Stimulated activated naive CD8-positive, alpha-beta T cell treated with anti-CD3 and anti-CD28 coated beads, Interleukin-15, Interleukin-2, amounts not matched to agents 100 U/mL and 50 U/mL, for 24 hours (primary cell): Measurements from ENCODE around the gene CCDC77.

Experiments used
- ATAC-seq: fragments of 150-1000 bp; cut with Tn5 transposase; one replicate; pipeline ENCODE4 v1.10.0; 2021
- DNase-seq: peaks from one replicate; pipeline ENCODE4 v3.0.0; 2021

CCDC77 gene

DNA sequence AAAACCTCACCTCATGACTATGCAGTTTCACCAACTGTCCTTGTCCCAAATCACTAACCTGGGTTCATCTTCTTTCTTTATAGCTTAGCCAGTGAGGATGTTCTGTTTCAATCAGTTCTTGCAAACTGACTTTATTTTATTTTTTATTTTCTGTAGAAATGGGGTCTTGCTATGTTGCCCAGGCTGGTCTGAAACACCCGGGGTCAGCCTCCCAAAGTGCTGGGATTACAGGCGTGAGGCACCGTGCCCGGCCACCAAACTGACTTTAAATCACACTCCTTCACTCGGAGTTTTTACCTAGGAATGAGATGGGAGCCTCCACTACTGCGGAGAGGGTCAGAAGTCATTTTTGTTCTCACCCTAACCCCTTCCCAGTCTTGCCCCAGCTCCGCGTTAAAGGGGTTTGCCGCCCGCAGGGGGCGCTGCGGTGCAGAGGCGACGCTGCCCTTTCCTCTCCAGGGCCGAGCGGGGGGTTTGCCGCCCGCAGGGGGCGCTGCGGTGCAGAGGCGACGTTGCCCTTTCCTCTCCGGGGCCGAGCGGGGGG, 51.3 kb downstream of the CCDC77 start:
- ATAC-seq, result peak; percentile 48

DNA sequence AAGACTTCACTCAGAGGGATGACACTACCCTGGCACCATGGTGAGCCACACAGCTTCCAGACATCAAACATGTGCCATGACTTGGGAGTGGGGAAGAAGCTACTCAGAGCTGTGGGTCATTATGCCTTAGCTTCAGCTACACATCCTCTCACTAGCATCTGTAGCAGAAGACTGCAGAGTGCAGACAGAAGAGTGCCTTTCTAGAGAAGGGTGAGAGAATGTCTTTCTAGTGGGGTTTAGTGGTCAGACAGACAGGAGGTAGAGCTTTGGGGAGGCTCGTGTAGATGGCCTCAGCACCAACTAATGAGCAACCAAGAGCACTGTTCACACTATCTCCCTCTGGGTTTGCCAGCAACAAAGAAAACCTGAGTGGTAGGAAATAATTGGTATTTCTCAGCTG, 53.4 kb downstream of the CCDC77 start:
- no peak for ATAC-seq
- no peak for DNase-seq

More for the DNA sequence above, 51.3 kb downstream of the CCDC77 start:
- peak; percentile 85 for DNase-seq

DNA sequence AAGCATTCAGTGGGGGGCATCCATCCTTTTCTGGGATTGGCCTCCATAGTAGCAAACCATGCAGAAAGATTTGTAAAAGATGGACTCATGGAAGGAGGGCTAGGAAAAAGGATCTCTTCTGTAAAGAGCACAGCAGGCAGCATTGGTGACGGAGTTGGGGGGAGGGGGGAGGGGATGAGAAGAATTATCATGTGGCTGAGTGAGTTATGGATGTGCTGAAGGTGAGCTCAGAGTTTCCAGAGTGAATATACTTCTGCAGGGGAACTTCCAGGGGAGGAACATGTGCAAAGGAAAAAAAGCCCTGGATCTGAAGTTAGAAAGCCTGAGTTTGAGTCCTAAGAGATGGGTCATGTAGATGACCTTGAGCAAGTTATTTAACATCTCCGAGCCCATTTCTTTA, 54.4 kb downstream of the CCDC77 start:
- DNase-seq, result no peak
- no peak for ATAC-seq

DNA sequence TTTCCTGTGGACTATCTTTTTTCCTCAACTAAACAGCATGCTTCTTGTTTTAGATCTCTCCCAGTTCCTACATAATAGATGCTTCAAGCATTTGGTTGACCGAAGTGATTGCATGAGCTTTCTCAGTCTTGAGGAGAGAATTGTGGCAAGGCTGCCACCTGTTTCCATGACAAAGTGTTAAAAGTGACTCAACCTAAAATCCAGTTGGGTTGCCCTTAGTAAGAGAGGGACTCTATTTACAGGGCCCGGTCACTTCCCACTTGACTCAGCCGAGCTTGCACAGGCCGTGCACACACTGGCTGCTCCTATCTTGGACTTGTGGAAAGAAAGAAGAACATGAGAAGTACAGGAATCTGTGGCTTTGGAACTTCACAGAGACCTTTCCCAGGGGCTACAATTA, 56.2 kb downstream of the CCDC77 start:
- ATAC-seq, result peak; percentile 21
- DNase-seq, result no peak

DNA sequence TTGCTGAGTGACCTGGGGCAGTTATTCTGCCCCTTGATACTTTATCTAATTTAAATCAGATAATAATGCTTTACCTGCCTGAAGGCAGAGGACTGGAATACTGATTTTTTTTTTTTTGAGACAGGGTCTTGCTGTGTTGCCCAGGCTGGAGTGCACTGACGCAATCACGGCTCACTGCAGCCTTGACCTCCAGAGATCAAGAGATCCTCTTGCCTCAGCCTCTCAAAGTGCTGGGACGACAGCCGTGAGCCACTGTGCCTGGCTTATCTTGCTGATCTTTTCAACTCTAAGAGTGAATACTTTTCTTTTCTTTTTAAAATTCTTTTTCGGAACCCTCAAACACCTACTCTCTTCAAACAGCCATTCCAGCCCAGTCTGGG, 57.6 kb downstream of the CCDC77 start:
- no peak for ATAC-seq

DNA sequence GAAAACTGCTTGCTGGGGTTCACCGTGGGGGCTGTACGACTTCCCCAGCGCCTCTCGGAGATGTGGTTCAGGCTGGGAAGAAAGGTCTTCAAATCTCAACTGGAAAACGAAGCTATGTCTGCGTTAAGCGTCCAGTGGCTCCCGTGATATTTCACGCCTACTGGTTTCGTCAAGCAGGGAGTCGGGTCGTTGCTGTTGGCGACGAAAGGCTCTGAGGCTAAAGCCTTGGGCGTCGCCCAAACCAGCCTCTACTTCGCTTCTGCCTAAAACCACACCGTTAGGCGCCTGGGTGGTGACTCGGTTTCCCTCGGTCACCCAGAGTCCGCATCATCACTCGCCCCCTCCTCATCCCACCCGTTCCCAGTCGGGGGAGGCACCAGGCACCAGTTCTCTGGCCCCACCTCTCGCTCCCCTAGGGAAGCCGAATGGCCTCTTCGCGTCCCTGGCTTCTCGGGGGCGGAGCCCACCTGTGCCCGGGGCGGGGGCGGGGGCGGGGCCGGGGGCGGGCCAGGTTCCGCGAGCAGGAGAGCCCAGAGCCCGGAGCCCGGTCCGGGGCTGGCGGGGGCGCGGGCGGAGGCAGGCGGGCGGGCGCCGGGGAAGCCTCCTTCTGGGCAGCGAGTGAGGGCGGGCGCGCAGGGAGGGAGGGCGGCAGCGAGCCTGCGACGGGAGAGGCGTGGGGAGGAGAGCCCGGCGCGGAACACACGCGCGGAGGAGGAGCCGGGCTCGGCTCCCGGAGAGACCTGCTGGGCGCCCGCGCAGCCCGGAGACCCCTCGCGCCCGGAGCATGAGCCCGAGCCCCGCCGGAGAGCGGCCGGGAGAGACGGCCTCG, 58.2 kb downstream of the CCDC77 start, which contains the start of gene B4GALNT3:
TSS of gene B4GALNT3 (plus strand) at position 510 of the 829 bp plus-strand sequence. CDS start 438 bp downstream, outside the sequence.
- ATAC-seq (peak; percentile 58), DNase-seq (peak; percentile 35)

More for the DNA sequence above, 57.6 kb downstream of the CCDC77 start:
- DNase-seq, result no peak

DNA sequence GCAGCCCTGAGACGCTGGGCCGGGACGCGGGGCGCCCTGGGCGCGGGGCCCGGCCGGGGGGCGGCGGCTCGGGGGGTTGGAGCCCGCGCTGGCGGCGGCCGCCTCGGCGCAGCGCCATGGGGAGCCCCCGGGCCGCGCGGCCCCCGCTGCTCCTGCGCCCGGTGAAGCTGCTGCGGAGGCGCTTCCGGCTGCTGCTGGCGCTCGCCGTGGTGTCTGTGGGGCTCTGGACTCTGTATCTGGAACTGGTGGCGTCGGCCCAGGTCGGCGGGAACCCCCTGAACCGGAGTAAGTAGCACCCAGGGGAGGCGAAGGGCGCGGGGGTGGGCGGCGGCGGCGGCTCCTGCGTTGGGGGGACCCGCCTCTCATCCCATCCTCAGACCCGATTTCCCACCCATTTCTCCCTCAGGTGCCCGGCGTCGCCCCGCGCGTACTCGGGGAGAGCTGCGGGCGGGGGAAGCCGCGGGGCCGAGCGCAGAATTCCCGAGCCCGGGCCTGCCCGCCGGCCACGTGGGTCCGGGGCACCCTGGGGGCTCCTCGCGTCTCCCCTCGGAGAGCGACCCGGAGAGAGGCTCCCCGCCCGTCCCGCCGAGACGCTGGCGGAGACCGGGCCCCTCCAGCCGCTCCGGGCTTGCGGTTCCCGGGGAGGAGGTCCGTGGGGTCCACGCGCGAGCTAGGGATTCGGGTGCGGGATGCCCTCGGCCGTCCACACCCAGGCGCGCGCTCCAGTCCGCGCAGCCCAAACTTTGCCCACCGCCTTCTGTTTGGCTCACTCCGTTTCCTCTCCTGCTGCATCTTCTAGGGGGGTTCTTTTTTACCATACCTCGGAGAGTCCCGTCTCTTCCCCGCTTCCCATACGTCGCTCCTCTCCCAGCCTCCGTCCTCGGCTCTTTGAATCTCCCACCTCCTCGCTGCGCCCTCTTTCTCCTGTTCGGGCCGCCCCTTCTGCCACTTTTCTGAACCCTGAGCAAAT, 59.1 kb downstream of the CCDC77 start:
- DNase-seq, result peak; percentile 46

DNA sequence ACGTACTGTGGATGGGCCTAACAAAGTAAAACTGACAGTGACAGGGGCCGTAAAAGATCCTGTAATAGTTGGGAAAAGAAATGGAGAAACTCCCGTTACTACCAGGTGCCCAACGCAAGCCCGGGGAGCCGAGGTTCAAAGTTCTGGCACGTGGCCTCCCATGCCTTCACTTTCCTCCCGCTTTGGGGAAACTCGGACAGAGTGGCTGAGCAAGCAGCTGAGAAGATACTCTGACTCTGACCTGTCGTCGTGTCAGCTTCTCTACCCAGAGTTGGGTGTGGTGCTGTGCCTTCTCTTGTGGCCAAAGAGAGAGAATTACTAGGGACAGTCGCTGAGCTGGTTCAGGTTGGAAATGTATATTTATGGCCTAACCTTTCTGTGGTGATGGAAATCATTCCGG, 60.0 kb downstream of the CCDC77 start:
- no peak for ATAC-seq

More for the DNA sequence above, 59.1 kb downstream of the CCDC77 start:
- peak; percentile 60 for ATAC-seq

DNA sequence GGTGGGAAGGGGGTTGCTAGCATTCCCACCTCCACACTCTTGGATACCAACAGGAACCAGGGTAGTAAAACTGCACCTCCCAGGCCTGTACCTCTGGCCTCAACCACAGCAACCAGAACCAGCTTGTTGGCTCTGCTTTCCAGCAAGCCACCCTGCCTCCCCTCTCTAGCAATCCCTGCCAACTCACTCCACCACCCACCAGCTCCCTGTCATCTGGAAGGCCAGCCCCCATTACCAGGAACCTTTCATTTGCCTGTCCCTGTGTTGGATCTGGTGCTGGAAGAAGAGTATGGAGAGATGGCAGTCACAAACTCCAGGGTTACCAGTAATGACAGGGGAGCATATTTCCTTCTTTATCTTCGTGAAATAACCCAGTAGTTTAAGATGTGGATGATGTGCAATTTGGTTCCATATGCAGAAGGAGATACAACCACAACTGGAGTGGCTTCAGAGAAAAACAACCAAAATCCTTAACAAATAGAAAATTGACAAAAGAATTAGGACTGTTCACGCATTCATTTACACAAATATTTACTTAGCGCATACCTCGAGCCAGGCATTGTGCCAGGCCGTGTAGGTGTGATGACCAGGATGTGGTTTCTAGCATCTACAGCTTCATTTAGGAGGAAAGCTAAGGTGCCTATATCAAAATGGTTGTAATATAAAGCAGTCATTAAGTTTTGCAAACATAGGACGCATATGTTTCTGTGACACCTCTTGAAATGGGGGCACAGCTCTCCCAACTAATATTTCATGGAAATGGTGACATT, 61.7 kb downstream of the CCDC77 start:
- DNase-seq (no peak), ATAC-seq (no peak)

More for the DNA sequence above, 60.0 kb downstream of the CCDC77 start:
- no peak for DNase-seq

DNA sequence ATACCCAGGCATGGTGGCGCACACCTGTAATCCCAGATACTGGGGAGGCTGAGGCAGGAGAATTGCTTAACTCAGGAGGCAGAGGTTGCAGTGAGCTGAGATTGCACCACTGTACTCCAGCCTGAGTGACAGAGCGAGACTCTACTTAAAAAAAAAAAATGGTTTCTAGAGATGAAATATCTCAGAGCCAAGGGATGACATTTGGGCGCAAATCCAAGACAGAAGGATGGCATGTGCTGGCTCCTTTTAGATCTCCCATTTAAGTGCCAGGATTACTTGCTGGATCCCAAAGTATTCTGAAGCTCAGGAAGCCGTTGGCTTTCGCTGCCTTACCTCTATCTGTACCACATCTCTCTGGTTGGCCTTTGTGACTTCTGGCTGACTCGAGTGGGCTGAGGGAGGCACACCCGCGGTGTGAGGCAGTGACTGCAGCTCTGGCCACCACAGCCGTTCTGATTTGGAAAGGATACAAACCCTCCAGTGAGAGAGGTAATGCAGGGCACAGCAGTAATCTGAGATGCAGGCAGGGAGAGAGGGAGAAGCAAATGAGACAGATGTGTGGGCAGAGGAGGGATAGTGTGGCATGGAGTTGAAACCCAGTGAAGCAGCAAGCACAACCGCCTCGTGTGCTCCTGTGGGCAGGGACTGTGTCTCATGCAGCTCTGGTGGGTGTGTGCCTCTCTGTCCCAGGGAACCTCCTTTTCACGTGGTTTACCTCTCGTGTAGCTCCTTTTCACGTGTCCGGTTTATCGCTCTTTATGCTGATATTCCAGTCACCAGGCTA, 63.2 kb downstream of the CCDC77 start:
- ATAC-seq, result no peak
- no peak for DNase-seq

DNA sequence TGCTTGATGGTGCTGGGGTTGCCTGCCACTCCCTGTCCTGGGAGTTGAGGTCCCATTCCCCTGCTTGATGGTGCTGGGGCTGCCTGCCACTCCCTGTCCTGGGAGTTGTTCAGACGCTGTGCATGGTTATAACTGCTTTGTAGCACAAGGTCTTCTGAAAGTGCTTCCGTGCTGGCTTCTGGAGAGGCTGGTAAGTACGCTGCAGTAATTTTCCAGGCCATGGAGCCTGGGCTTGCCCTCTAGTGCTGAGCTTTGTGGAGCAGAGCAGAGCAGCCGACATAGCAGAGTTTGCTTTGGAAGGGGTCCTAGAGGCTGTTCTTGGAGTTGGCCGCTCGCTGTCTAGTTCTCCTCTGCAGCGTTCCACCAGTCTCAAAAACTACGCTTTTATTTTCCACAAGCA, 64.6 kb downstream of the CCDC77 start:
- ATAC-seq (no peak), DNase-seq (no peak)

DNA sequence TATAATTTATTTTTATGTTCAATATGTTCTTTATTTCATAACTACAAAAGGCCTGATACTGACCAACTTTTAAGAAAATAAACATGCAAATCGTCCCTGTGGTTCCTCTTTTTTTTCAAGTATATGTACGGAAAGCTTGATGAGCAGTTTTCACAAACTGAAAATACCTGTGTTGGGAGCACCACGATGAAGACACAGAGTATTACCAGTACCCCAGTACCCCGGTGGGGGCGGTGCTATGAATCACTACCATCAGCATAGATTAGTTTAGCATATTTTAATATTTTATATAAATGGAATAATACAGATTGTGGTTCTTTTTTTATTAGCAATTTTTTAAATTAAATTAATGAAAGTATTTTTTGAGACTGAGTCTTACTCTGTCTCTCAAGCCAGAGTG, 65.3 kb downstream of the CCDC77 start:
- ATAC-seq (no peak), DNase-seq (no peak)

DNA sequence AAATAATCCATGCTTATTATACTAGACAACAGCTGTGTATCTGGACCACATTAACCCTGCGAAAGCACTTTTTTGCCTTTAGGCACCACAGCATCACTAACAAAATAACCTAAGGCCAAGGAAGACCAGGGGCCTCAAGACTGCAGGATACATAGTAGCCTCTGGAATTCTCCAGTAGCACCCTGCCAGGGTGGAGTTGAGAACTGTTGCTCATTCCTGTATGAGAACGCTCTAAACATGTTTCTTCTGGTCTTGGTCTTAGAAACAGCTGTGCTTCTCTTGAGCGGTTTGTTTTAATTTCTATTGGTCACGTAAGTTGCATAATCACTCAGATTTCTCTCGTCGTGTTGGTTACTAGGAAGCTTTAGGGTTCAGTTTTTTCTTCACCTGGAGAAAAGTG, 66.1 kb downstream of the CCDC77 start:
- ATAC-seq (no peak), DNase-seq (no peak)

DNA sequence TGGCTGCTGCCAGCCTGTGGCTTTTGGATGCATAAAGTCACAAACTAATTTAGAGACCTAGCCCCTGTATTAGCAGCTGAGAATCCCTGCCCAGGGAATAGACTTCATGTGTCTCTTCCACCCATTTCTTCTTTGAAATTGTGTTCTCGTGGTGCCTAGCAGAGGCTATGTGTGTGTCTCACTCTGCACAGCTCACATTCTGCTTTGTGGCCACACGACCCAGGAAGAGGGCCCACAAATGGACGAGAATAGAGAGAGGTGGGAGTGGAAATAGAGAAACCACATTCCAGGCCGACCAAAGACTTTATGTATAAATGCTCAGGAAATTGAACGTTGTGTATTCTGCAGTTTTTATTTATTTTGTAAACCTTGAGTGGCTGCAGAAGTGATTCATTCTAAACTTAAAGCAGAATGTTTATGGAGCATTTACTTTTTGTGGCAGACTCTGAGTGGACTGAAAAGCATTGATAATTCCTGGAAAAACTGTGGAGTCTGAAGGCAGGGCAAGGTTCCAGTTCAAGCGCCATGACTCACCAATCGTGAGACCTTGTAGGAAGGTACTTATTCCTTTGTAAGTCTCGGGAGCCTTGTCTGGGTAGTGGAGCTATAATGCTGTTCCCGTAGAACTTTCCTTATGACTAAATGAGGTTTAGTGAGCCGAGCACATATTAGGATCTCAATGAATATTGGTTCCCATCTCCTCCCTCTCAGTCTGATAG, 67.4 kb downstream of the CCDC77 start:
- DNase-seq (no peak), ATAC-seq (no peak)

DNA sequence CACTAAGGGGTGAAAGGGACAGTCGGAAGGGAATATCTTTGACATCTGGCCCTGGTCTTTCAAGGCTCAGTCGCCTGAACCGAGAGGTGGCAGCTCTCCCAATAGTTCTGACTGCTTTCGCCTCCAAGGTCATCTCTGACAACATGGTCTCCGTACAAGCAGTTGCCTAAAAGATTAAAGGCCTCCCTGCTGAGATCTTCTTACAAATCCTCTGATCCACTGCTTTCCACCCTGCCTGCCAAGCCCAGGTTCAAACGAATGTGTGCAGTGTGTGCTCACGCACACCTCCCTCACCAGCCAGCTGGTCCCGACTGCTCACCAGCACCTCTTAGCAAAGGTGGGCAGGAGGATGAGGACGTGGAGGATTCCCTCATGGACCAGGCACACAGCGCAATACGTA, 68.7 kb downstream of the CCDC77 start:
- ATAC-seq (no peak), DNase-seq (no peak)

DNA sequence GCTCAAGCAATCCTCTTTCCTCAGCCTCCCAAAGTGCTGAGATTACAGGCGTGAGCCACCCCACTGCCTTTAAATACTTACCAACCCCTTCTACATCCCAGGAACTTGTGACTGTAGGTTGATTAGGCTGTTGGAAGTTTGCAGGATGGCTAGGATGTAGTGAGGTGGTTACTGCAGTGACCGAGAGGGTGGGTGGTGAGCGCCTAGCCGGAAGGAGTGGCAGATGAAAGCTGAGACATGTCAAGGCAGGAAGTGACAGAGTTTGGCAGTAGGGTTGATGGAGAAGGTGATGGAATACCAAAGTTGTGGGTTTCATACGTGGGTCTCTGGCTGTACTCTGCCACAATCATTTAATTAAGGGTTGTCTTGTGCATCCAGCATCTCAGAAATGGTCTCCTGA, 71.8 kb downstream of the CCDC77 start:
- ATAC-seq, result no peak

DNA sequence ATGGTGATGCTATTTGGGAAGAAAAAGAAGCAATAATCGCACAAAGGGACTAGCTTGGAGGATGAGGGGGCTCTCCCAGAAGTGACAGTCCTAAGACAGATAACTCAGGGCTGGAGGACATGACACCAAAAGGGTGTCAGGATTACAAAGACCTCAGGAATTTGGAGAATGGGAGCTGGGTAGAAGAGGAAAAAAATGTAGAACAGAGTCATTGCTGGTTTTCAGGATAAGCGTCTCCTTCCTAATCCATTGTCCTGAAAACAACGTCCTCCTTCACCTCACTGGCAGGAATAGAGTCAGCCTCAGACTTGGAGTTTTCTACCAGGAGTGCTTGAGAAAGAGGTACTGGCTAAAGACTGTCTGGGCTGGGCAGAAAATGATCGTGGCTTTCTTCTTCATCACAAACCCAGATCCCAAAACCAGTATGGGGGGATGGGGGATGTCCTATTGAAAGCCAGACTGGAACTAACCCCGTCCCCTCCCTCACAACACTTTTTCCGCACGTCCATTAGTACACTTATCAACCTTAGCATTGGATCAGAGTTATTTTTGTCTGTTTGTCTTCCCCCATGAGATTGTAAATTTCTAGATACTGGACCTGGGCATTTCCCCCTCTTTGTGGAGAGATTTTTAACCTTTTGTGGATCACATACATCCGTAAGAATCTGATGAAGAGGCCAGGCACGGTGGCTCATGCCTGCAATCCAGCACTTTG, 72.6 kb downstream of the CCDC77 start:
- ATAC-seq (no peak), DNase-seq (no peak)

More for the DNA sequence above, 71.8 kb downstream of the CCDC77 start:
- DNase-seq, result no peak

DNA sequence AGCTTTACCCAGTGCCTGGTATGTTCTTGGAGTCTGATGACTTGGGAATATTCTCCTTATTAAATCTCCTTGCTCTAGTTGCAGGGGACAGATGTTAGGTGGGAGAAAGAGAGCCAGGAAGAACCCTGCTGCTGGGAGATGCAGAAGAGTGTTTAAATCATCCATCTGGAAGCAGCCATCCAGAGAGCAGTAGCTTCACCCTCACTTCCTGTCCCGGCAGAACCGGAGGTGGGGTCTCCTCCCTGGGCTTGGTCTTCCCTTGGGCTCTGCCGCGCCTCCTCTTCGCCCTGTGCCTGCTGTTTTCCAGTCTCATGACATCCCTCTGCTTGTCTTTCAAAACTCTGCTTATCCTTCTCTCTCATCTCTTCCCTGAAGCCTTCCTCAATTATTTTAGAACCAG, 73.8 kb downstream of the CCDC77 start:
- DNase-seq (no peak), ATAC-seq (no peak)

DNA sequence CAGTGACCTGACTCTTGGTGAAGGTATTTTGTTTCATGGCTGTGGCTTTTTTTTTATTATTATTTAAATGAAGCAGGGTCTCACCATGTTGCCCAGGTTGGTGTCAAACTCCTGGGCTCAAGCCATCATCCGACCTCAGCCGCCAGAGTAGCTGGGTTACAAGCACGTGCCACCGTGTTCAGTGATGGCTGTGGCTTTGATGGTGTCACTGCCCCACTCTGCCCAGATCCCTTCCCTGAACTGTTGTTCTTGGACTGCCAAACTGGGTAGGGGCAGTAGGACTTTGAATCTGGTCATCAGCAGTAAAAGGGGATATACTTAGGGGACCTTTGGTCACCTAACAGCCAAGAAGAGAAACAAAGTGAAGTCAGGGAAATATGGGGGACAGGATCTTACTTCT, 77.7 kb downstream of the CCDC77 start:
- no peak for DNase-seq
- no peak for ATAC-seq
